ENCODE data around the gene EDC4.
A peak's percentile ranks its signal among the peaks of the same experiment; 100 is the strongest.

EDC4 gene

GRCh38 chr16:67902831-67903230, 30.0 kb downstream of the EDC4 start:
- Histone ChIP-seq H3K27me3 (ENCODE audit: insufficient read depth, low read depth) (no peaks in the 10 kb centered on the region), H3K4me3 (IDR thresholded peaks at IDR 0.05; ENCODE audit: insufficient read depth, low read depth, low read length) (no peak overlapping the region), H3K9ac (no peak overlapping the region), H3K36me3 (ENCODE audit: insufficient read depth) (no peaks in the 10 kb centered on the region), H4K20me1 (ENCODE audit: insufficient read depth) (no peaks in the 10 kb centered on the region), H3K4me2 (no peak overlapping the region), H3K27ac (no peak overlapping the region), H2AFZ (ENCODE audit: low read depth) (no peak overlapping the region), H3K79me2 (ENCODE audit: insufficient read depth, low read depth) (0 out of 2 replicates have a peak, but pooled peaks cover 9% of the 10 kb centered on the region), H3K4me1 (ENCODE audit: low read depth, poor library complexity, severe bottlenecking) (peaks cover 5% of the 10 kb centered on the region)
- TF ChIP-seq CTCF (conservative IDR thresholded peaks at IDR 0.05; ENCODE audit: low read depth, low read length), result no peak

GRCh38 chr16:67907397-67908180, 34.7 kb downstream of the EDC4 start:
- no peaks in the 10 kb centered on the region for H3K27me3 ChIP-seq (ENCODE audit: insufficient read depth, low read depth)
- H3K9ac ChIP-seq, result no peak overlapping the region
- H3K79me2 ChIP-seq (ENCODE audit: insufficient read depth, low read depth), result no peaks in the 10 kb centered on the region
- H3K36me3 ChIP-seq (ENCODE audit: insufficient read depth), result no peaks in the 10 kb centered on the region
- H3K4me1 ChIP-seq (ENCODE audit: low read depth, poor library complexity, severe bottlenecking), result peaks cover 12% of the 10 kb centered on the region
- no peaks in the 10 kb centered on the region for H4K20me1 ChIP-seq (ENCODE audit: insufficient read depth)
- no peak overlapping the region for H3K4me2 ChIP-seq
- no peak overlapping the region for H2AFZ ChIP-seq (ENCODE audit: low read depth)
- no peak overlapping the region for H3K27ac ChIP-seq
- H3K4me3 ChIP-seq (IDR thresholded peaks at IDR 0.05; ENCODE audit: insufficient read depth, low read depth, low read length), result no peak overlapping the region
- no peak for TF ChIP-seq CTCF (conservative IDR thresholded peaks at IDR 0.05; ENCODE audit: low read depth, low read length)

GRCh38 chr16:67909056-67909742, 36.3 kb downstream of the EDC4 start:
- no peaks in the 10 kb centered on the region for H3K36me3 ChIP-seq (ENCODE audit: insufficient read depth)

GRCh38 chr16:67910158-67910557, 37.3 kb downstream of the EDC4 start:
- Histone ChIP-seq H3K9ac (no peak overlapping the region), H3K79me2 (ENCODE audit: insufficient read depth, low read depth) (0 out of 2 replicates have a peak, but pooled peaks cover 6% of the 10 kb centered on the region), H4K20me1 (ENCODE audit: insufficient read depth) (no peaks in the 10 kb centered on the region), H3K4me2 (peak overlapping the region; percentile 3; the same call in 1 of the 2 replicates), H3K27ac (peak overlapping the region; percentile 27; the same call in 1 of the 2 replicates), H3K4me3 (IDR thresholded peaks at IDR 0.05; ENCODE audit: insufficient read depth, low read depth, low read length) (no peak overlapping the region), H3K27me3 (ENCODE audit: insufficient read depth, low read depth) (no peaks in the 10 kb centered on the region), H3K4me1 (ENCODE audit: low read depth, poor library complexity, severe bottlenecking) (peaks cover 12% of the 10 kb centered on the region), H3K36me3 (ENCODE audit: insufficient read depth) (no peaks in the 10 kb centered on the region), H2AFZ (ENCODE audit: low read depth) (no peak overlapping the region)
- no peak for TF ChIP-seq CTCF (conservative IDR thresholded peaks at IDR 0.05; ENCODE audit: low read depth, low read length)

More at GRCh38 chr16:67909056-67909742, 36.3 kb downstream of the EDC4 start:
- no peak overlapping the region for H3K4me3 ChIP-seq (IDR thresholded peaks at IDR 0.05; ENCODE audit: insufficient read depth, low read depth, low read length)
- no peaks in the 10 kb centered on the region for H3K79me2 ChIP-seq (ENCODE audit: insufficient read depth, low read depth)
- TF ChIP-seq CTCF (conservative IDR thresholded peaks at IDR 0.05; ENCODE audit: low read depth, low read length), result no peak
- H2AFZ ChIP-seq (ENCODE audit: low read depth), result no peak overlapping the region
- no peaks in the 10 kb centered on the region for H4K20me1 ChIP-seq (ENCODE audit: insufficient read depth)
- no peaks in the 10 kb centered on the region for H3K27me3 ChIP-seq (ENCODE audit: insufficient read depth, low read depth)
- no peak overlapping the region for H3K9ac ChIP-seq
- peaks cover 12% of the 10 kb centered on the region for H3K4me1 ChIP-seq (ENCODE audit: low read depth, poor library complexity, severe bottlenecking)
- no peak overlapping the region; the same call in 1 of the 2 replicates for H3K4me2 ChIP-seq
- H3K27ac ChIP-seq, result peak overlapping the region; percentile 27; the same call in 1 of the 2 replicates
